H1 (cell line): ENCODE results near the gene ATP10D. TPM values are rescaled to one million over a fixed set of nuclear protein-coding genes. Genes with fewer than 3 reads are reported as not detected.

Source experiments
- CTCF ChIA-PET: fragments of 300-600 bp; sonication (Branson Sonifier 250); formaldehyde crosslinking; loops from one replicate; lab custom pipeline; 2021; ENCODE audit not compliant: partially characterized antibody; lab: Charles Lee
- POLR2A ChIA-PET: fragments of 300-600 bp; sonication (Branson Sonifier 250); formaldehyde crosslinking; loops from one replicate; lab custom pipeline; 2021; ENCODE audit warnings: inconsistent platforms; ENCODE audit not compliant: partially characterized antibody; lab: Charles Lee
- DNase-seq, 2 experiments: peaks; one replicate each; pipeline versions ENCODE4 v3.0.0 to v3.0.0-alpha.2; 2010 to 2022; ENCODE audit warnings: low spot score in 2 of 2, low read depth in 1 of 2, mixed read lengths in 1 of 2
- FAIRE-seq: peaks from 2 replicates; lab custom pipeline; 2011; peaks lifted over from hg19 to GRCh38; lab: Jason Lieb, UNC
- H2AFZ ChIP-seq: 2 replicates; pipeline ENCODE4 v1.8.1; 2012; ENCODE audit warnings: low read length, inconsistent platforms
- H2AK5ac ChIP-seq: 2 replicates; pipeline ENCODE4 v1.6.1; 2013; ENCODE audit warnings: low read depth, low read length
- H2BK120ac ChIP-seq: replicated peaks from 2 replicates; pipeline ENCODE3; 2013; ENCODE audit warnings: low read depth, low read length, inconsistent platforms
- H2BK12ac ChIP-seq: 2 replicates; pipeline ENCODE4 v1.6.1; 2013; ENCODE audit warnings: low read depth, low read length
- H2BK15ac ChIP-seq: 2 replicates; pipeline ENCODE4 v1.6.1; 2013; ENCODE audit warnings: low read length
- H2BK20ac ChIP-seq: 2 replicates; pipeline ENCODE4 v1.6.1; 2013; ENCODE audit warnings: low read length
- H2BK5ac ChIP-seq: 2 replicates; pipeline ENCODE4 v1.6.1; 2013; ENCODE audit warnings: low read depth, low read length
- H3K14ac ChIP-seq: 2 replicates; pipeline ENCODE4 v1.6.1; 2013; ENCODE audit warnings: inconsistent platforms; ENCODE audit not compliant: insufficient read length
- H3K18ac ChIP-seq: 2 replicates; pipeline ENCODE4 v1.6.1; 2013; ENCODE audit warnings: low read length; ENCODE audit errors: extremely low read depth
- H3K23ac ChIP-seq: 2 replicates; pipeline ENCODE4 v1.6.1; 2013; ENCODE audit warnings: inconsistent platforms; ENCODE audit not compliant: insufficient read length
- H3K23me2 ChIP-seq: 2 replicates; pipeline ENCODE4 v1.6.1; 2013; ENCODE audit warnings: low read depth, low read length
- H3K27ac ChIP-seq: 2 replicates; pipeline ENCODE4 v1.6.1; 2011; ENCODE audit warnings: low read depth, low read length, inconsistent platforms
- H3K27me3 ChIP-seq, 4 experiments: replicated peaks in 1 of 4; 1 replicate in 1 of 4; 2 replicates in 3 of 4; pipeline versions ENCODE4 v1.6.1 to v1.8.1; 2011 to 2013; ENCODE audit warnings: low read length in 3 of 4, mild to moderate bottlenecking in 3 of 4, inconsistent platforms in 2 of 4, mixed read lengths in 2 of 4, moderate library complexity in 1 of 4; ENCODE audit not compliant: control insufficient read depth in 3 of 4, insufficient read depth in 3 of 4; ENCODE audit errors: extremely low read depth in 1 of 4
- H3K36me3 ChIP-seq, 4 experiments: 2 replicates each; pipeline versions ENCODE4 v1.6.1 to v1.8.1; 2011 to 2013; ENCODE audit warnings: mild to moderate bottlenecking in 4 of 4, low read length in 3 of 4, moderate library complexity in 2 of 4, control low read depth in 1 of 4, inconsistent platforms in 1 of 4; ENCODE audit not compliant: insufficient read depth in 4 of 4, control insufficient read depth in 2 of 4
- H3K4ac ChIP-seq: replicated peaks from 2 replicates; pipeline ENCODE3; 2013; ENCODE audit warnings: low read length, low read depth, mixed read lengths, inconsistent platforms; ENCODE audit not compliant: insufficient read length
- H3K4me1 ChIP-seq, 4 experiments: replicated peaks in 1 of 4; 1 replicate in 1 of 4; 2 replicates in 3 of 4; pipeline versions ENCODE4 v1.6.1 to v1.8.1; 2011 to 2013; ENCODE audit warnings: low read length in 3 of 4, inconsistent platforms in 2 of 4, mixed read lengths in 1 of 4; ENCODE audit not compliant: insufficient read depth in 4 of 4, control insufficient read depth in 3 of 4
- H3K4me2 ChIP-seq, 2 experiments: 2 replicates each; pipeline versions ENCODE4 v1.6.1 to v1.8.1; 2011 to 2013; ENCODE audit warnings: low read depth in 2 of 2, low read length in 2 of 2, control low read depth in 1 of 2, inconsistent platforms in 1 of 2, mild to moderate bottlenecking in 1 of 2; ENCODE audit not compliant: insufficient read depth in 1 of 2
- H3K4me3 ChIP-seq, 4 experiments: fragments of 200-600, 300-600 bp in 1 of 4; sonication (generic), shearing (Covaris generic), sonication (Bioruptor Twin) in 1 of 4; 2 replicates each; pipeline versions ENCODE4 v1.5.1 to v1.8.1; 2011 to 2016; ENCODE audit warnings: low read length in 4 of 4, low read depth in 3 of 4, control low read depth in 2 of 4, inconsistent platforms in 2 of 4, mild to moderate bottlenecking in 2 of 4, mixed read lengths in 1 of 4, moderate library complexity in 1 of 4; ENCODE audit not compliant: insufficient read depth in 2 of 4; ENCODE audit errors: extremely low read depth in 1 of 4
- H3K56ac ChIP-seq: replicated peaks from 2 replicates; pipeline ENCODE3; 2013; ENCODE audit warnings: low read depth, mild to moderate bottlenecking, mixed read lengths, low read length, inconsistent platforms; ENCODE audit not compliant: insufficient read length
- H3K79me1 ChIP-seq: 2 replicates; pipeline ENCODE4 v1.6.1; 2013; ENCODE audit warnings: low read depth, low read length, control low read depth
- H3K79me2 ChIP-seq, 2 experiments: 2 replicates each; pipeline versions ENCODE4 v1.6.1 to v1.8.1; 2012 to 2013; ENCODE audit warnings: low read length in 2 of 2, mild to moderate bottlenecking in 2 of 2, inconsistent platforms in 1 of 2; ENCODE audit not compliant: insufficient read depth in 2 of 2, control insufficient read depth in 1 of 2
- H3K9ac ChIP-seq, 4 experiments: replicated peaks in 1 of 4; 1 replicate in 1 of 4; 2 replicates in 3 of 4; pipeline versions ENCODE4 v1.6.1 to v1.8.1; 2011 to 2013; ENCODE audit warnings: low read depth in 3 of 4, low read length in 3 of 4, control low read depth in 2 of 4, mild to moderate bottlenecking in 2 of 4, moderate library complexity in 2 of 4, inconsistent platforms in 1 of 4; ENCODE audit errors: extremely low read depth in 1 of 4
- H3K9me3 ChIP-seq, 2 experiments: 2 replicates each; pipeline versions ENCODE4 v1.6.1 to v1.8.1; 2012 to 2013; ENCODE audit warnings: mild to moderate bottlenecking in 2 of 2, moderate library complexity in 2 of 2, control low read depth in 1 of 2, inconsistent platforms in 1 of 2, low read depth in 1 of 2, low read length in 1 of 2, mixed read lengths in 1 of 2; ENCODE audit not compliant: insufficient read depth in 2 of 2
- H4K20me1 ChIP-seq, 2 experiments: replicated peaks in 1 of 2; 2 replicates each; pipeline versions ENCODE3 to v1.8.1; 2011 to 2013; ENCODE audit warnings: inconsistent platforms in 2 of 2, low read length in 2 of 2, mild to moderate bottlenecking in 1 of 2; ENCODE audit not compliant: insufficient read depth in 2 of 2, control insufficient read depth in 1 of 2
- H4K5ac ChIP-seq: 2 replicates; pipeline ENCODE4 v1.6.1; 2013; ENCODE audit warnings: low read length, low read depth, mixed read lengths, inconsistent platforms; ENCODE audit not compliant: insufficient read length
- H4K8ac ChIP-seq: 2 replicates; pipeline ENCODE4 v1.8.0; 2013; ENCODE audit warnings: mild to moderate bottlenecking, moderate library complexity, low read length, inconsistent platforms; ENCODE audit not compliant: insufficient read depth; ENCODE audit errors: extremely low read depth
- H4K91ac ChIP-seq: replicated peaks from 2 replicates; pipeline ENCODE3; 2013; ENCODE audit warnings: low read length, mixed read lengths, inconsistent platforms; ENCODE audit not compliant: insufficient read length
- BACH1 ChIP-seq: IDR thresholded peaks from 2 replicates; pipeline ENCODE4 v1.6.1; 2012; ENCODE audit warnings: low read length, improper control_type of control experiment
- CBX5 ChIP-seq: fragments of 300-800, 300-1000 bp; sonication (generic); IDR thresholded peaks from 2 replicates; pipeline ENCODE4 v1.7.1; 2016; ENCODE audit warnings: antibody characterized with exemption, low read length, low read depth
- E2F6 ChIP-seq: IDR thresholded peaks from 2 replicates; pipeline ENCODE4 v1.6.1; 2012; ENCODE audit warnings: inconsistent platforms
- EZH2 ChIP-seq: fragments of 200-600 bp; sonication (generic); IDR thresholded peaks from 2 replicates; pipeline ENCODE4 v1.7.1; 2012; ENCODE audit warnings: low read depth, mild to moderate bottlenecking, moderate library complexity, low read length, inconsistent platforms; ENCODE audit not compliant: severe bottlenecking
- POLR2A ChIP-seq, 2 experiments: IDR thresholded peaks; 1 replicate in 1 of 2; 2 replicates in 1 of 2; pipeline ENCODE4 v1.6.1; 2011; ENCODE audit warnings: low read depth in 2 of 2, low read length in 2 of 2, mild to moderate bottlenecking in 2 of 2; ENCODE audit errors: control extremely low read depth in 1 of 2
- POU5F1 ChIP-seq: IDR thresholded peaks from 2 replicates; pipeline ENCODE4 v1.6.1; 2011; ENCODE audit warnings: low read depth, mild to moderate bottlenecking, low read length, moderate library complexity
- RNF2 ChIP-seq: fragments of 200-900, 300-1000 bp; sonication (generic); IDR thresholded peaks from 2 replicates; pipeline ENCODE4 v1.7.1; 2016; ENCODE audit warnings: borderline replicate concordance, low read depth, mild to moderate bottlenecking, antibody characterized with exemption, low read length; ENCODE audit not compliant: poor library complexity, severe bottlenecking; ENCODE audit errors: missing control alignments
- RXRA ChIP-seq: IDR thresholded peaks from 2 replicates; pipeline ENCODE4 v1.6.1; 2011; ENCODE audit warnings: low read depth, mild to moderate bottlenecking, low read length, moderate library complexity; ENCODE audit not compliant: insufficient read depth
- WGBS, 2 experiments: shearing (Covaris generic) in 1 of 2; methylation state at CpG; one replicate each; pipeline versions ENCODE4 v1.1.6 to v1.1.7; 2013 to 2015; ENCODE audit warnings: low lambda C conversion rate in 2 of 2, mixed read lengths in 2 of 2, inconsistent platforms in 1 of 2, low coverage in 1 of 2, missing lambda C conversion rate in 1 of 2; ENCODE audit not compliant: insufficient replicate concordance in 2 of 2, insufficient coverage in 1 of 2, insufficient read length in 1 of 2; ENCODE audit errors: extremely low coverage in 1 of 2, missing lambda C conversion rate in 1 of 2; 5-methylcytosine and 5-hydroxymethylcytosine counted together
- polyA plus RNA-seq, 7 experiments: library from polyadenylated mRNA; depleted of rRNA in 3 of 7; stranded (reverse) in 5 of 7; unstranded in 2 of 7; fragments of >200 nt in 5 of 7; fragments of 200-250 nt in 2 of 7; gene quantifications; 1 replicate in 5 of 7; 2 replicates in 1 of 7; 4 replicates in 1 of 7; pipeline versions ENCODE4 v1.2.1 to v1.2.3, GENCODE V29; 2011 to 2013; ENCODE audit warnings: missing spikeins in 2 of 7, mixed read lengths in 2 of 7
- total RNA-seq: library from RNA; stranded (reverse); fragmentation: NEBNext Ultra II Directional; extraction: Animal tissue kit (Norgen Biotek cat#: 25700); gene quantifications from 2 replicates; pipeline ENCODE4 v1.2.1, GENCODE V29; 2021

Gene ATP10D
- total and polyA plus RNA-seq, 2 of the 8 experiments (the other 6 are each of a cell fraction or from before 2014, with no cell fraction given): 2.9 to 5.9 TPM

GRCh38 chr4:47494124-47494430 is 9.0 kb downstream of the ATP10D start:
- H3K27me3 ChIP-seq: no peaks in the 10 kb centered on the region
- no peak overlapping the region for H4K91ac ChIP-seq
- DNase-seq (no peak), FAIRE-seq (no peak)
- CTCF ChIA-PET: interaction anchor here (0.9 to 1.1 kb wide), 2 partner anchors 15 to 70 kb away, joined by 3 to 5 read pairs; no protein-coding TSS in a partner anchor
- H3K4me1 ChIP-seq: no peaks in the 10 kb centered on the region
- H3K4me2 ChIP-seq: no peak overlapping the region
- no peak overlapping the region for H2AFZ ChIP-seq
- no peak overlapping the region; a peak in 1 of 7 replicates for H3K9ac ChIP-seq
- no peaks in the 10 kb centered on the region for H3K79me2 ChIP-seq
- H4K5ac ChIP-seq: no peak overlapping the region
- no peak overlapping the region for H3K4me3 ChIP-seq
- no peaks in the 10 kb centered on the region for H4K20me1 ChIP-seq
- H3K18ac ChIP-seq: no peak overlapping the region
- no peak overlapping the region for H3K14ac ChIP-seq
- no peak overlapping the region for H2AK5ac ChIP-seq
- TF ChIP-seq BACH1 (no peak), RXRA (no peak), RNF2 (no peak), EZH2 (no peak), E2F6 (no peak), POLR2A (IDR thresholded peaks at IDR 0.05; ENCODE audit: control extremely low read depth in 1 of 2, low read depth in 2 of 2, low read length in 2 of 2) (no peak), POU5F1 (no peak), CBX5 (no peak)
- TF ChIP-seq, all 59 proteins: peak for 0
- Histone ChIP-seq H3K23ac (no peak overlapping the region), H4K8ac (no peak overlapping the region), H2BK12ac (no peak overlapping the region), H3K79me1 (no peaks in the 10 kb centered on the region), H2BK5ac (no peak overlapping the region), H3K9me3 (no peaks in the 10 kb centered on the region), H2BK20ac (no peak overlapping the region), H3K4ac (no peak overlapping the region), H2BK120ac (no peak overlapping the region), H3K56ac (no peak overlapping the region), H3K36me3 (no peaks in the 10 kb centered on the region), H2BK15ac (no peak overlapping the region), H3K23me2 (no peaks in the 10 kb centered on the region), H3K27ac (no peak overlapping the region)
- 74% methylated on average over 4 of the region's 4 CpGs; no CpG with 5 or more reads in 1 of the 2 experiments for WGBS, 2 experiments
- POLR2A ChIA-PET: interaction anchor here (1.1 kb wide), 1 partner anchor 11 kb away, joined by 3 read pairs; no protein-coding TSS in a partner anchor
